NCI-H187 (cell line): ENCODE data around the gene EOMES.
A peak's percentile ranks its signal among the peaks of the same experiment; 100 is the strongest.
"Not testable (repeated sequence)": the region's sequence is repeated elsewhere in the genome, so short reads cannot be mapped to it uniquely, and the experiment has no call there.

Experiments
- DNase-seq, 2 experiments: peaks; one replicate each; lab custom pipeline; 2025; lab: John Stamatoyannopoulos, UW

Gene EOMES

GRCh38 chr3:27721717-27722564 lies at the start of gene EOMES:
TSS of gene EOMES (minus strand) at chr3:27722323. CDS start at chr3:27722294, 29 bp downstream.
- no peak for DNase-seq

GRCh38 chr3:27770384-27770783 lies 48.3 kb upstream of the EOMES start:
- DNase-seq = not testable (repeated sequence)

- DNase-seq = no peak
Measured at GRCh38 chr3:27767000-27767399, 44.9 kb upstream of the EOMES start.

- DNase-seq = no peak
Measured at GRCh38 chr3:27758083-27758482, 36.0 kb upstream of the EOMES start.

- DNase-seq = no peak
Measured at GRCh38 chr3:27756877-27757276, 34.8 kb upstream of the EOMES start.

GRCh38 chr3:27752926-27753325 lies 30.8 kb upstream of the EOMES start:
- no peak for DNase-seq

GRCh38 chr3:27749643-27750042 lies 27.5 kb upstream of the EOMES start:
- DNase-seq = no peak

- no peak for DNase-seq
Measured at GRCh38 chr3:27746838-27747237, 24.7 kb upstream of the EOMES start.

GRCh38 chr3:27740854-27741253 lies 18.7 kb upstream of the EOMES start:
- no peak for DNase-seq

GRCh38 chr3:27737091-27737490 lies 15.0 kb upstream of the EOMES start:
- DNase-seq = no peak

GRCh38 chr3:27730774-27731659 lies 8.9 kb upstream of the EOMES start:
- no peak for DNase-seq

GRCh38 chr3:27729748-27730611 lies 7.9 kb upstream of the EOMES start:
- no peak for DNase-seq

- DNase-seq = no peak
Measured at GRCh38 chr3:27729325-27729724, 7.2 kb upstream of the EOMES start.

- DNase-seq = peak in 1 of 2 experiments; percentile 11
Measured at GRCh38 chr3:27728195-27729087, 6.3 kb upstream of the EOMES start.

- no peak for DNase-seq
Measured at GRCh38 chr3:27726240-27726639, 4.1 kb upstream of the EOMES start.

- DNase-seq = no peak
Measured at GRCh38 chr3:27724459-27725197, 2.5 kb upstream of the EOMES start.

- DNase-seq = no peak
Measured at GRCh38 chr3:27723815-27724458, 1.8 kb upstream of the EOMES start.

- DNase-seq = no peak
Measured at GRCh38 chr3:27723456-27723814, 1.3 kb upstream of the EOMES start.

- DNase-seq = no peak
Measured at GRCh38 chr3:27723001-27723445, 900 bp upstream of the EOMES start.
